ENCODE measurements around the gene BOLA1.
"Not testable (repeated sequence)": the region's sequence is repeated elsewhere in the genome, so short reads cannot be mapped to it uniquely, and the experiment has no call there.

Gene BOLA1

DNA sequence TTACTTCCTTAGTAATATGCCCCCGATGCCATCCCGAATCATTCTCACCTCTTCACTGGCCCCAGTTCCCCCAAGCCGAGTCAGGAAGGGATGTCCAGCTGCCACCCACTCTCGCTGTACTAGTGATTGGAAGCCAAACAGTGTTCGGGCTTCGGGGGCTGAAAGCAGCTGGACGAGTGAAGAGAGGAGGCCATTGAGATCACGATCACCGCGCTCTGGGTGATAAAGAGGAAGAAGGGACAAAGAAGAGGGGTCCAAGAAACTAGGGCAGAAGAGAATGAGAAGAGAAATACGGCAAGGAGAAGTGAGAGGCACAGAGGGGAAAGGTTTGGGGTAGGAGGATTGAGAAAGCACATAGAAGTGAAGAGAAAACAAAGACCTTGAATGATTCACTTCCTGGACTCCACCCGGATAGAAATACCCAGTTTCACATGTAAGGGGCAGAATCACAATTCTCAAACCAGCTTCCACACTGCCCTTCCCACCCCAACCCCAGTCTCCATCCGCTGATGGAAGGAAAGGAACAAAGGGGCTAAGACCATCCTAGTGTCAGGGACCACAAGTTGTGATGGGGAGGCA is 31.9 kb downstream of the BOLA1 start:
- no peak for DNase-seq (ENCODE audit: low spot score)

DNA sequence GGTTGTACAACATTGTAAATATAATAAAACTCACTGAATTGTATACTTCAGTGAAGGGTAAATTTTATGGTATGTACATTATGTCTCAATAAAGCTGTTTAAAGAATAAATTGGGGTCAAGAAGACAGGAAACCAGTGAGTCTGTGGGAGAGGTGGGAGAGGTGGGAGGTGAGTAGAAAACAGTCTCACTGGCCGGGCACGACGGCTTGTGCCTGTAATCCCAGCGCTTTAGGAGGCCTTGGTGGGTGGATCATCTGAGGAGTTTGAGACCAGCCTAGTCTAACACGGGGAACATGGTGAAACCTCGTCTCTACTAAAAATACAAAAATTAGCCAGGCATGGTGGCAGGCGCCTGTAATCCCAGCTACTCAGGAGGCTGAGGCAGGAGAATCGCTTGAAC is 33.1 kb downstream of the BOLA1 start:
- DNase-seq (ENCODE audit: low spot score): no peak

DNA sequence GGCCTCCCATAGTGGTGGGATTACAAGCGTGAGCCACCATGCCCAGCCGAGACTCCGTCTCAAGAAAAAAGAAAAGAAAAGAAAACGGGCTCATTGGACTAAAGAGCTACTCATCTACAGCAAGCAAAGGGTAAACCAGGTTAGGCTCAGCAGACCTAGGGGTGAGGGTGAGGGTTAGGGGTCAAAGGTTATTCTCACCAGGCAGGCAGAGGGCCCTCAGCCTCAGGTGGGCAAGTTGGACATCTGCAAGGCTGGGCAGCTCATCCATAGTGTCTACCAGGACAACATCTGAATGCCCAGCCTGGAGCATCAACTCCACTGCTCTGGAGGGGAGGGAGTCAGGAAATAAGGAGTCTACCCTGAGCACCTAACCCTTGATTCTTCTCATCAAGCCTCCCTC is 33.8 kb downstream of the BOLA1 start:
- DNase-seq (ENCODE audit: low spot score): no peak

DNA sequence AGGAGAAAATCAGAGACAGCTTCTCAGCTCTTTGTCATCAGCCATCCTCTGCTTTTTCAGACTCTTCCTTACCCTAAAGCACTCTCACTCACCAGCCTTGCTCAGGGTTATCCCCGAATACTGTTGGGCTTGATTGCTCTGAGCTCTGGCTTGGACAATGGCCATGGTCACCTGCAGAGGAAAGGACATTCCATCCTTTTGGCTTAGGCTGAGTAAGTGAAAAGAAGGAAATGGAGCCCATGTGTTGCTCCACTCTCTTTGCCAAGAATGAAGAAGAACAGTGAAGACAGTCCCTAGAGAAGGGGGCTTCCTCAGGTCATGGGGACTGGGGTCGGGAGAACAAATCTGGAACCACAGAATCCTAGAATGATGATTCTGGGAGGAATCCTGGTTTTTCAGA is 35.0 kb downstream of the BOLA1 start:
- DNase-seq (ENCODE audit: low spot score): no peak

DNA sequence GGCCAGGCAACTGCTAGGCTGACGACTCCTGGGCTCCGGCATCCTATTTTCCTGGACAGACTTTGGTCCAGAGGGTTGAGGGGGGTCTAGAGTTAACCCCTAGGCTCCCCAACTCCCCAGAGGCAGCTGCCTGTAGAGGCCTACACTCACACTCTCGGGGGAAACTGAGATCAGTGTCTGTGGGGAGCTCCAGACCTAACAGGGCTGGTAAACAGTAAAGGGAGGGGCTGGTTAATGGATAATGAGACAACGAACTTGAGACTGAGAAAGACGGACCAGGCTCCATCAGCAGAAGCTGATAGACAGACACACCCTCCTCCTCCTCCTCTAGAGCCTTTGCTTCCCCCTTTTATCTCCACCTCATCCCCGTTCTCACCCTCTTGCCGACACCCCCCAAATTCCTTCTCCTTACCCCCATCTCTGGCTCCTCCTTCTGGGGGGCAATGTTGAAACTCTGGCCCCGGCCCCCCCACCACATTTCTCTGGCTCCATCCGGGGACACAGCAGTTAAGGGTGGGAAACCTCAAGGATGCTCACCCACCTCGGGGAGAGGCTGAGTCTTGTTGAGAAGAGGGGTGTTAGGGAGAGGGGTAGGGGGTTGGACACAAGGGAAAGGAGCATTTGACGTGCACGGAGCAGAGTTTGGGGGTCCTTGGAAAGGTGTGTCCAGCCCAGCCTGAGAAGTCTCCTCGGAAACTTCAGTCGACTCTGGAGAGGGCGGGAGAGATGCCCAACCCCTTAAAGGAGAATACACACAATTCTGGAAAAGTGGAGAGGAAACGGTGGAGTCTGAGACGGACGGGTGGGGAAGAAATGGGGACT is 37.0 kb downstream of the BOLA1 start, which contains the start of gene MTMR11:
Gene MTMR11 (minus strand): TSS at position 710 of the 822 bp plus-strand sequence. CDS start 232 bp downstream, at position 478.
- DNase-seq (ENCODE audit: low spot score): no peak

DNA sequence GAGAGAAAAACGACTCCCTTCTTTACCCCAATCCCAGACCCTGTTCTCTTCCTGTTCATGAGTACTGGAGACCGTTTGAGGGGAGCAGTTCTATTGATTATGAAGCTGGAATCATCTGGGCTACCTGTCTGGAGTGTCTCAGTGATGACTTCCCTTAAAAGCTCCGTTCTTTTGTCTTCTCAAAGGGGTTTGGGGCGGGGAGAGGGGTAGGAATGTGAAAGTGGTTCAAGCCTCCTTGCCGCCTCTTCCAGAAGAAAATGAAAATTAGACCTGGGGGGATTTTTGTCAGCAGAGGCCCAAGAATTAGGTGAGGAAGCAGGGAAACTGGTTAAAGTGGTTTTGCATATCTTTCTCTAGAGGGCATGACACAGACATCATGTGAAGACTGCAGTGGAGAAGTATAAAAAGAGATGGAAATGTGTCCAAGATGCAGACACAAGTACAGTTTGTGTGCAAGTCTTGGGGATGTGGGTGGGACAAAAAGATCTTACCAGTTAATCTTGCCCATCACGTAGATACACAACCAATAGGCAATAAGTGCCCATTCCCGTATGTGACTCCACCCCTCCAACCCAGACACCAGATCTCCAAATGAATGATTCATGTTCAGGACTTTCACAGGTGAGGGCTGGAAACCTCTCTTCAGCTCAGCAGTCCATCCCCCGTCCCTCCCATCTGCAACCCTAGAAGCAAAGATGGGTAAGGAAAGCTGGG is 37.8 kb downstream of the BOLA1 start:
- DNase-seq (ENCODE audit: low spot score): no peak

DNA sequence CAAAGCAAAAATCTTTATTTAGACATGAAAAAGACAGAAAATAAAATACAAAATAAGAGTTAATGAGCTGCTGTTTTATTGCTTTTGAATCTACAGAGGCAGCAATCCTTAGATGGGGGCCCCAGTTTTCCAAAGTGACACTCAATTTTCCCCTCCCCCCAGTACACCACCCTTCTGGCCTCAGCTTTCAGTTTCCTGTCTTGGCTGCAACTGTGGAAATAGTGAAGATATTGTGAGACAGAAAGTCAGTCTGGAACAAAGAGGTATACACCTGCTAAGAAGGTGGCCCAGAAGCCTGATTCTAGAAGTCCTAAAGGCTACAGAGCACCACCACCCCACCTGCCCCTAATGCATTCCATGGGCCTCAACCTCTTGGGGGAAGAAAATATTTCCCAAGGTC is 38.4 kb downstream of the BOLA1 start:
- no peak for DNase-seq (ENCODE audit: low spot score)

DNA sequence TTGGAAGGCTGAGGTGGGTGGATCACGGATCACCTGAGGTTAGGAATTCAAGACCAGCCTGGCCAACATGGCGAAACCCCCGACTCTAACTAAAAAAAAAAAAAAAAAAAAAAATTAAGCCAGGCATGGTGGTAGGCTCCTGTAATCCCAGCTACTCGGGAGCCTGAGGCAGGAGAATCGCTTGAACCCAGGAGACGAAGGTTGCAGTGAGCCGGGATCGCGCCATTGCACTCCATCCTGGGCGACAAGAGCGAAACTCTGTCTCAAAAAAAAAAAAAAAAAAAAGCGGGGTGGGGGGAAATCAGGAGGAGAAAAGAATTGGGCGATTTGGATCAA is 39.3 kb downstream of the BOLA1 start:
- not testable (repeated sequence) for DNase-seq (ENCODE audit: low spot score)

DNA sequence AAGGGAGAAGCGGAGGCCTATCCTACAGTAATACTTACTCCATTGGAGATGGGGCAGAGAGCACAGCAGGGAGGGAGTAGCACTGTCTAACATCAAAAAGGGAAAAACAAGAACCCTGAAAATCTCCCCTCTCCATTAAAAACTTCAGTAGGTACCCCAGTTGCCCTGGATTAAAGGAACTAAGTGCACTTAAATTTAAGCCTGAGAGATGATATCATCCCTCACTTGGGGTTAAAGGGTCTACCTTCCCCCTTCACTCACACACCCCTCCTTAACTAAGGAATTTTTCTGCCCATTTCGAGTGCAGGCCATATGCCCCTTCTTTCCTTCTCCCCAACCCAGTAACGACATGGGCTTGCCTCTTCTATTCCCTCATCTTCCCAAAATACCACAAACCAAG is 41.1 kb downstream of the BOLA1 start:
- no peak for DNase-seq (ENCODE audit: low spot score)

DNA sequence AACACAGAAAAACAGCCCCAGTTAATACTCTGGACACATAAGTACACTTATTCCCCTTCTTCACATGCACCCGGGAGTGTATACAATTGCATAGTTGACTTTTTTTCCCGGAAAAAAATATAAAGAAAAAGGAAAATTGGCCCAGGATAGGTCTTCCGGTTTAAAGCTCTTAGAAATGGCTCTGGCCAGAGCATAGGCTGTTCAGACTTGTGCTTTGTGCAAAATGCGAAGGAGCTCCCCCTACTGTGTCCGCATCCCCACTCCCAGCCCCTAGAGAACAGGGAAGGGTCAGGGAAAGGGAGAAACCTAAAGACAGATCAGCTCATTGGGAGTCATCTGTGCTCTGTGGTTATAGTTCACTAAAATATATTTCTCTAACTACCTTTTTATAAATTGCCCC is 42.8 kb downstream of the BOLA1 start:
- no peak for DNase-seq (ENCODE audit: low spot score)

DNA sequence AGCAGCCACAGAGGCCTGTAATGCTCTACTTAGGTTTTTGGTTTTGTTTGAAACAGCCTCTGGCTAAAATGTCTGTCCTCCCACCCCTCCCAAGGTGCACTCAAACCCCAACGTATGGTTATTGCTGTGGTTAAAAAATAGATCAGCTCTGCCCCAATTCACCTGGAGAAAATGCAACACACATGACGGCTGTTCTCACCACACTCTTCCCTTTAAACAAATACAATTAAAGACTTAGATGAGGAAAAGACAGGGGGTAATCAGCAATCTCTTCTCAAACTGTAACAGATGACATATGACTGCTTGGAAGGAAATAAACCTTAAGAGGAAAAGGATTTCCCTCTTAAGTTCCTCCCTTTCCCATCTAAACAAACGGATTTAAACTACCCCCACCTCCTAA is 43.5 kb downstream of the BOLA1 start:
- DNase-seq (ENCODE audit: low spot score): no peak

DNA sequence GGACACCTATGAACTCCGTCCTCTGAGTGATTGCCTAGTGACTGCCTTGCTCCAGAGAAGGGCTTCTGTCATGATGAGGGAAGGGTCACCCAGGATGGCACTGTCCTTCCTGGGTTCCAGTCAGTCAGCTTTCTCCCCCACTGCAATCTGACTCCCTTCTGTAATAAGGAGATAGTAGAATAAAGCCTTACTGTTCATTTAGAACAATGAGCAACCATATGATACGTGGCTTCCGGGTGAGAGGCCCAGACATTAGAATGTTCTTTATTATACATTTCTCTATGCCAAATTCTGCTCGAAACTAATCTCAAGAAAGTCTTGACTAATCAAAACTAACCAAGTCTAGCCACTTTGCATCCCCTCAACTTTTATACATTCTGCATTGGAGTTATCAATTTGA is 45.8 kb downstream of the BOLA1 start:
- no peak for DNase-seq (ENCODE audit: low spot score)

DNA sequence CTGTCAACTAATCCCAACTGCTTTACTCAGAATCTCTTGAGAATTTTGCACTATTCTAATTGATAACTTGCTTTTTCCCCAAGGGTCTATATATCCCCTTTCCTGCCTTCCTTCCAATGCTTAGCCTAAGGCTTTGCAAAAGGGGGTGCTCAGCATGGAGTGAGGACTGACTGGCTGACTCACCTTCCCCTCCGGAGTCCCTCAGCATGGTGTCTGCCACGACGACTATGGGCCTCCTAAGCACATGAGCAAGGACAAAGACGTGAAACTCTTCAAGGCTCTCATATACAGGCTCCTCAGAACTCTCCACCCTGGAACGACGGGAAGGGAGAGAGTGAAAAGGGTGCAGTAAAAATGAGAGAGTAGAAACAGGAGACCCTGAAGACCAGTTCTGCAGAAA is 50.5 kb downstream of the BOLA1 start:
- DNase-seq (ENCODE audit: low spot score): no peak

All from putamen (tissue), 1 donor.